HFFc6 (cell line): Measurements from ENCODE around the gene TEAD3. TPM values are rescaled to one million over a fixed set of nuclear protein-coding genes. Genes with fewer than 3 reads are reported as not detected.

Experiments
- DNase-seq: peaks from one replicate; pipeline ENCODE4 v3.0.0-alpha.2; 2018
- H3K27ac Mint-ChIP-seq: 2 replicates; pipeline ENCODE4 v1.8.0; 2020; ENCODE audit warnings: mild to moderate bottlenecking, mixed read lengths
- H3K27me3 Mint-ChIP-seq: 2 replicates; pipeline ENCODE4 v1.8.0; 2021; ENCODE audit warnings: mild to moderate bottlenecking, moderate library complexity, mixed read lengths; ENCODE audit not compliant: insufficient read depth
- H3K36me3 Mint-ChIP-seq: 2 replicates; pipeline ENCODE4 v1.8.0; 2021; ENCODE audit warnings: low read depth, mixed read lengths
- H3K4me1 Mint-ChIP-seq: 2 replicates; pipeline ENCODE4 v1.8.0; 2020; ENCODE audit warnings: low read depth, mixed read lengths
- H3K4me3 Mint-ChIP-seq: 2 replicates; pipeline ENCODE4 v1.8.0; 2020; ENCODE audit warnings: mild to moderate bottlenecking, moderate library complexity, mixed read lengths
- H3K9me3 Mint-ChIP-seq: 2 replicates; pipeline ENCODE4 v1.8.0; 2020; ENCODE audit warnings: mild to moderate bottlenecking, mixed read lengths
- CTCF ChIP-seq: fragments of 200-600 bp; sonication (generic); IDR thresholded peaks from 2 replicates; pipeline ENCODE4 v1.5.0; 2021; ENCODE audit warnings: antibody characterized with exemption, mild to moderate bottlenecking
- total RNA-seq, 6 experiments: library from RNA; stranded (reverse); fragmentation: NEBNext Ultra II Directional; extraction: Animal tissue kit (Norgen Biotek cat#: 25700); gene quantifications; 2 replicates in 1 of 6; 3 replicates in 5 of 6; pipeline ENCODE4 v1.2.3, GENCODE V29; 2021

Gene TEAD3
- total RNA-seq, 6 experiments from 2014 or later: 34.2 to 39.5 (median 36.5) TPM

- Mint-ChIP-seq H3K4me1 (peaks cover 6% of the 10 kb centered on the region; the same call in 1 of the 2 replicates), H3K27ac (no peak overlapping the region), H3K4me3 (no peak overlapping the region), H3K9me3 (no peaks in the 10 kb centered on the region), H3K36me3 (no peaks in the 10 kb centered on the region), H3K27me3 (peaks cover 31% of the 10 kb centered on the region)
- TF ChIP-seq CTCF: no peak
- DNase-seq: no peak
Observed at GRCh38 chr6:35508542-35508941, 11.7 kb upstream of the TEAD3 start.

- no peak for DNase-seq
- Mint-ChIP-seq H3K27ac (no peak overlapping the region), H3K4me3 (no peak overlapping the region), H3K9me3 (no peaks in the 10 kb centered on the region), H3K27me3 (peaks cover 31% of the 10 kb centered on the region), H3K36me3 (no peaks in the 10 kb centered on the region), H3K4me1 (peaks cover 6% of the 10 kb centered on the region; the same call in 1 of the 2 replicates)
- TF ChIP-seq CTCF: no peak
Observed at GRCh38 chr6:35508027-35508426, 11.1 kb upstream of the TEAD3 start.

GRCh38 chr6:35507221-35507620 is 10.3 kb upstream of the TEAD3 start:
- no peak for TF ChIP-seq CTCF
- no peak for DNase-seq
- H3K4me1 Mint-ChIP-seq: peaks cover 6% of the 10 kb centered on the region; the same call in 1 of the 2 replicates
- H3K4me3 Mint-ChIP-seq: no peak overlapping the region
- no peak overlapping the region for H3K27ac Mint-ChIP-seq
- H3K27me3 Mint-ChIP-seq: peaks cover 32% of the 10 kb centered on the region
- H3K36me3 Mint-ChIP-seq: no peaks in the 10 kb centered on the region
- H3K9me3 Mint-ChIP-seq: no peaks in the 10 kb centered on the region

- Mint-ChIP-seq H3K36me3 (no peaks in the 10 kb centered on the region), H3K4me1 (peaks cover 6% of the 10 kb centered on the region; the same call in 1 of the 2 replicates), H3K27ac (no peak overlapping the region), H3K9me3 (no peaks in the 10 kb centered on the region), H3K27me3 (peaks cover 31% of the 10 kb centered on the region), H3K4me3 (no peak overlapping the region)
- TF ChIP-seq CTCF: no peak
- DNase-seq: no peak
Observed at GRCh38 chr6:35506536-35506935, 9.7 kb upstream of the TEAD3 start.

- Mint-ChIP-seq H3K4me1 (peaks cover 9% of the 10 kb centered on the region), H3K27ac (no peak overlapping the region), H3K36me3 (no peaks in the 10 kb centered on the region), H3K27me3 (peaks cover 28% of the 10 kb centered on the region), H3K4me3 (no peak overlapping the region), H3K9me3 (no peaks in the 10 kb centered on the region)
- no peak for TF ChIP-seq CTCF
- DNase-seq: no peak
Observed at GRCh38 chr6:35505999-35506412, 9.1 kb upstream of the TEAD3 start.

GRCh38 chr6:35503534-35503933 is 6.7 kb upstream of the TEAD3 start:
- DNase-seq: no peak
- Mint-ChIP-seq H3K4me3 (no peak overlapping the region), H3K27me3 (peaks cover 12% of the 10 kb centered on the region), H3K36me3 (no peaks in the 10 kb centered on the region), H3K9me3 (no peaks in the 10 kb centered on the region), H3K27ac (no peak overlapping the region), H3K4me1 (peaks cover 21% of the 10 kb centered on the region)
- no peak for TF ChIP-seq CTCF
